ENCODE measurements around the gene BAHCC1. TPM values are rescaled to one million over a fixed set of nuclear protein-coding genes. Genes with fewer than 3 reads are reported as not detected.

The BAHCC1 gene
- total and polyA plus RNA-seq, 9 of the 15 experiments (the other 6 are each of a cell fraction or from before 2014, with no cell fraction given): 0.14 to 26.9 (median 5.0) TPM

GRCh38 chr17:81359218-81359617, 36.0 kb upstream of the BAHCC1 start:
- Histone ChIP-seq H3K4me3 (no peak overlapping the region), H3K79me2 (ENCODE audit: control insufficient read depth, insufficient read depth, low read length) (no peaks in the 10 kb centered on the region), H3K27me3 (ENCODE audit: control insufficient read depth in 2 of 2, insufficient read depth in 2 of 2, low read length in 2 of 2) (no peaks in the 10 kb centered on the region), H3K36me3 (ENCODE audit: control insufficient read depth, insufficient read depth, low read length) (no peaks in the 10 kb centered on the region), H4K20me1 (replicated peaks; ENCODE audit: control insufficient read depth, insufficient read depth, low read length) (no peaks in the 10 kb centered on the region), H3K27ac (ENCODE audit: extremely low read depth, low read depth, low read length) (no peak overlapping the region), H3K9ac (ENCODE audit: insufficient read depth in 1 of 2, low read depth in 2 of 2, low read length in 2 of 2) (no peak overlapping the region), H3K9me3 (replicated peaks; ENCODE audit: control insufficient read depth, insufficient read depth, low read depth, low read length) (no peaks in the 10 kb centered on the region), H3K4me2 (ENCODE audit: insufficient read depth, low read length) (no peak overlapping the region), H2AFZ (ENCODE audit: low read depth, low read length) (no peak overlapping the region), H3K4me1 (replicated peaks in 1 of 2; ENCODE audit: control insufficient read depth in 2 of 2, insufficient read depth in 2 of 2, low read length in 2 of 2) (peaks cover 9 to 14% of the 10 kb centered on the region in 2 experiments), H3K9me1 (ENCODE audit: control insufficient read depth, insufficient read depth, low read length) (no peaks in the 10 kb centered on the region)
- WGBS (ENCODE audit: insufficient coverage, low coverage, missing lambda C conversion rate): 49% methylated on average over 8 of the region's 8 CpGs
- DNase-seq (ENCODE audit: extremely low read depth in 1 of 4, low spot score in 3 of 4) (no peak), FAIRE-seq (no peak), ATAC-seq (no peak)
- CTCF ChIA-PET (ENCODE audit: low intra/inter-chr PET ratio): no interaction called here
- intact Hi-C loops (cut with micrococcal nuclease): no loop called here
- no TSS peak for BruUV-seq (replicated peaks)
- POLR2A ChIA-PET: interaction anchor here (0.6 to 1.6 kb wide), 3 partner anchors 9 to 39 kb away, joined by 3 to 6 read pairs (median 6); no protein-coding TSS in a partner anchor
- in situ Hi-C loops (cut with MboI): no loop called here
- no peak for TF ChIP-seq IFI16 (CRISPR knock-in tag; IDR thresholded peaks at IDR 0.05)
- TF ChIP-seq HSF4 (CRISPR knock-in tag; IDR thresholded peaks at IDR 0.05; ENCODE audit: borderline replicate concordance): no peak
- TF ChIP-seq NFIC (IDR thresholded peaks at IDR 0.05): no peak
- no peak for TF ChIP-seq ZBTB43 (CRISPR knock-in tag; IDR thresholded peaks at IDR 0.05)
- TF ChIP-seq KDM1A (IDR thresholded peaks at IDR 0.05): no peak
- TF ChIP-seq DDX20 (tag; IDR thresholded peaks at IDR 0.05; ENCODE audit: low read depth): no peak
- no peak for TF ChIP-seq ZNF655 (CRISPR knock-in tag; IDR thresholded peaks at IDR 0.05)
- TF ChIP-seq POLR3A (IDR thresholded peaks at IDR 0.05; ENCODE audit: borderline replicate concordance, extremely low read depth, insufficient read depth, insufficient read length): no peak
- no peak for TF ChIP-seq MLLT1 (IDR thresholded peaks at IDR 0.05)
- no peak for TF ChIP-seq SMC3 (conservative IDR thresholded peaks at IDR 0.05; ENCODE audit: insufficient read depth, low read depth, low read length)
- no peak for TF ChIP-seq SIN3A (IDR thresholded peaks at IDR 0.05; ENCODE audit: borderline replicate concordance in 2 of 2, control insufficient read depth in 1 of 2, low read depth in 2 of 2, low read length in 2 of 2)
- TF ChIP-seq ZNF780A (CRISPR knock-in tag; IDR thresholded peaks at IDR 0.05): no peak
- no peak for TF ChIP-seq FOXK2 (conservative IDR thresholded peaks at IDR 0.05 in 1 of 2, IDR thresholded peaks at IDR 0.05 in 1 of 2; ENCODE audit: low read depth in 2 of 2)
- TF ChIP-seq PPARD (CRISPR knock-in tag; IDR thresholded peaks at IDR 0.05): no peak
- TF ChIP-seq SUPT5H (IDR thresholded peaks at IDR 0.05): no peak
- TF ChIP-seq PREB (CRISPR knock-in tag; IDR thresholded peaks at IDR 0.05): no peak
- TF ChIP-seq NONO (IDR thresholded peaks at IDR 0.05; ENCODE audit: low read depth in 2 of 2, low read length in 1 of 2): no peak
